GM21381 (cell line): Measurements from ENCODE around the gene RAF1.
"Not testable (repeated sequence)": the region's sequence is repeated elsewhere in the genome, so short reads cannot be mapped to it uniquely, and the experiment has no call there.

Experiments
- ATAC-seq: cut with Tn5 transposase; IDR thresholded peaks from one replicate; pipeline ENCODE4 v1.9.1; 2021; ENCODE audit warnings: mild to moderate bottlenecking, moderate library complexity; ENCODE audit not compliant: unreplicated experiment

RAF1 gene

GRCh38 chr3:12663936-12664908, at the start of gene RAF1:
TSS of gene RAF1 (minus strand) at chr3:12664117. CDS start at chr3:12618721, 45,396 bp downstream.
- peak; percentile 91 for ATAC-seq

GRCh38 chr3:12710062-12710461, 46.1 kb upstream of the RAF1 start:
- ATAC-seq = no peak

- no peak for ATAC-seq
Observed at GRCh38 chr3:12709334-12709733, 45.4 kb upstream of the RAF1 start.

- no peak for ATAC-seq
Observed at GRCh38 chr3:12708584-12709192, 44.8 kb upstream of the RAF1 start.

GRCh38 chr3:12707449-12707848, 43.5 kb upstream of the RAF1 start:
- ATAC-seq = no peak

GRCh38 chr3:12706504-12707253, 42.8 kb upstream of the RAF1 start:
- peak; percentile 86 for ATAC-seq

GRCh38 chr3:12705981-12706380, 42.1 kb upstream of the RAF1 start:
- ATAC-seq = no peak

- ATAC-seq = no peak
Observed at GRCh38 chr3:12705374-12705926, 41.5 kb upstream of the RAF1 start.

- no peak for ATAC-seq
Observed at GRCh38 chr3:12702501-12702900, 38.6 kb upstream of the RAF1 start.

- not testable (repeated sequence) for ATAC-seq
Observed at GRCh38 chr3:12701601-12702000, 37.7 kb upstream of the RAF1 start.

GRCh38 chr3:12700800-12701199, 36.9 kb upstream of the RAF1 start:
- ATAC-seq = no peak

- no peak for ATAC-seq
Observed at GRCh38 chr3:12695916-12696315, 32.0 kb upstream of the RAF1 start.

GRCh38 chr3:12695112-12695511, 31.2 kb upstream of the RAF1 start:
- no peak for ATAC-seq

- ATAC-seq = no peak
Observed at GRCh38 chr3:12692444-12692843, 28.5 kb upstream of the RAF1 start.

- no peak for ATAC-seq
Observed at GRCh38 chr3:12689997-12690711, 26.2 kb upstream of the RAF1 start.

GRCh38 chr3:12687948-12688347, 24.0 kb upstream of the RAF1 start:
- ATAC-seq = no peak

GRCh38 chr3:12686096-12686495, 22.2 kb upstream of the RAF1 start:
- ATAC-seq = no peak

- no peak for ATAC-seq
Observed at GRCh38 chr3:12681943-12682390, 18.1 kb upstream of the RAF1 start.

- no peak for ATAC-seq
Observed at GRCh38 chr3:12681089-12681942, 17.4 kb upstream of the RAF1 start.
